HepG2 (cell line): Measurements from ENCODE around the gene MARCHF2. TPM values are rescaled to one million over a fixed set of nuclear protein-coding genes. Genes with fewer than 3 reads are reported as not detected.

Experiments
- GPBP1L1 ChIP-seq: sonication (generic); formaldehyde crosslinking; IDR thresholded peaks from 2 replicates; pipeline ENCODE4 v1.5.0; 2020; ENCODE audit warnings: mild to moderate bottlenecking, missing genetic modification reagents
- HBP1 ChIP-seq: IDR thresholded peaks from 2 replicates; pipeline ENCODE4 v1.6.1; 2016; ENCODE audit warnings: low read depth, control low read depth
- HMGXB3 ChIP-seq: sonication (generic); formaldehyde crosslinking; IDR thresholded peaks from 2 replicates; pipeline ENCODE4 v1.4.0; 2020; ENCODE audit warnings: missing genetic modification reagents, borderline replicate concordance
- ZNF275 ChIP-seq: sonication (generic); formaldehyde crosslinking; IDR thresholded peaks from 2 replicates; pipeline ENCODE4 v1.8.0; 2022; ENCODE audit warnings: missing genetic modification reagents, mild to moderate bottlenecking, inconsistent platforms, borderline replicate concordance
- ZNF460 ChIP-seq: sonication (generic); formaldehyde crosslinking; IDR thresholded peaks from 2 replicates; pipeline ENCODE4 v1.5.1; 2020; ENCODE audit warnings: missing genetic modification reagents, mild to moderate bottlenecking, borderline replicate concordance
- polyA plus RNA-seq, 8 experiments: library from polyadenylated mRNA; depleted of rRNA in 3 of 8; stranded (reverse) in 7 of 8; unstranded in 1 of 8; fragments of >200 nt; fragmentation: Illumina TruSeq in 4 of 8; extraction: Trizol in 4 of 8; gene quantifications; 2 replicates each; pipeline versions ENCODE4 v1.2.1 to v1.2.3, GENCODE V29; 2011 to 2016; ENCODE audit warnings: low read depth in 4 of 8, missing spikeins in 1 of 8, mixed read lengths in 1 of 8; ENCODE audit not compliant: insufficient read depth in 1 of 8
- total RNA-seq, 5 experiments: library from RNA; depleted of rRNA; stranded (reverse); fragments of >200 nt; fragmentation: Illumina TruSeq; extraction: Trizol; gene quantifications; 2 replicates each; pipeline ENCODE4 v1.2.3, GENCODE V29; 2016; ENCODE audit warnings: low read depth in 1 of 5
- TF ChIP-seq, protein P1 (sequence below): sonication (generic); formaldehyde crosslinking; IDR thresholded peaks from 2 replicates; pipeline ENCODE4 v1.4.0; 2020; ENCODE audit warnings: missing genetic modification reagents
- TF ChIP-seq, protein P2 (sequence below): sonication (generic); formaldehyde crosslinking; IDR thresholded peaks from 2 replicates; pipeline ENCODE4 v1.4.0; 2020; ENCODE audit warnings: mild to moderate bottlenecking, missing genetic modification reagents

The MARCHF2 gene
- total and polyA plus RNA-seq, 2 of the 13 experiments (the other 11 are each of a cell fraction or from before 2014, with no cell fraction given) = 12.7 to 13.0 TPM

GRCh38 chr19:8457209-8457608 is 44.1 kb downstream of the MARCHF2 start (continued):
- TF ChIP-seq ZNF275 (CRISPR knock-in tag) = no peak
- no peak for TF ChIP-seq HMGXB3 (CRISPR knock-in tag)
- no peak for TF ChIP-seq GPBP1L1
- TF ChIP-seq, protein P1, sequence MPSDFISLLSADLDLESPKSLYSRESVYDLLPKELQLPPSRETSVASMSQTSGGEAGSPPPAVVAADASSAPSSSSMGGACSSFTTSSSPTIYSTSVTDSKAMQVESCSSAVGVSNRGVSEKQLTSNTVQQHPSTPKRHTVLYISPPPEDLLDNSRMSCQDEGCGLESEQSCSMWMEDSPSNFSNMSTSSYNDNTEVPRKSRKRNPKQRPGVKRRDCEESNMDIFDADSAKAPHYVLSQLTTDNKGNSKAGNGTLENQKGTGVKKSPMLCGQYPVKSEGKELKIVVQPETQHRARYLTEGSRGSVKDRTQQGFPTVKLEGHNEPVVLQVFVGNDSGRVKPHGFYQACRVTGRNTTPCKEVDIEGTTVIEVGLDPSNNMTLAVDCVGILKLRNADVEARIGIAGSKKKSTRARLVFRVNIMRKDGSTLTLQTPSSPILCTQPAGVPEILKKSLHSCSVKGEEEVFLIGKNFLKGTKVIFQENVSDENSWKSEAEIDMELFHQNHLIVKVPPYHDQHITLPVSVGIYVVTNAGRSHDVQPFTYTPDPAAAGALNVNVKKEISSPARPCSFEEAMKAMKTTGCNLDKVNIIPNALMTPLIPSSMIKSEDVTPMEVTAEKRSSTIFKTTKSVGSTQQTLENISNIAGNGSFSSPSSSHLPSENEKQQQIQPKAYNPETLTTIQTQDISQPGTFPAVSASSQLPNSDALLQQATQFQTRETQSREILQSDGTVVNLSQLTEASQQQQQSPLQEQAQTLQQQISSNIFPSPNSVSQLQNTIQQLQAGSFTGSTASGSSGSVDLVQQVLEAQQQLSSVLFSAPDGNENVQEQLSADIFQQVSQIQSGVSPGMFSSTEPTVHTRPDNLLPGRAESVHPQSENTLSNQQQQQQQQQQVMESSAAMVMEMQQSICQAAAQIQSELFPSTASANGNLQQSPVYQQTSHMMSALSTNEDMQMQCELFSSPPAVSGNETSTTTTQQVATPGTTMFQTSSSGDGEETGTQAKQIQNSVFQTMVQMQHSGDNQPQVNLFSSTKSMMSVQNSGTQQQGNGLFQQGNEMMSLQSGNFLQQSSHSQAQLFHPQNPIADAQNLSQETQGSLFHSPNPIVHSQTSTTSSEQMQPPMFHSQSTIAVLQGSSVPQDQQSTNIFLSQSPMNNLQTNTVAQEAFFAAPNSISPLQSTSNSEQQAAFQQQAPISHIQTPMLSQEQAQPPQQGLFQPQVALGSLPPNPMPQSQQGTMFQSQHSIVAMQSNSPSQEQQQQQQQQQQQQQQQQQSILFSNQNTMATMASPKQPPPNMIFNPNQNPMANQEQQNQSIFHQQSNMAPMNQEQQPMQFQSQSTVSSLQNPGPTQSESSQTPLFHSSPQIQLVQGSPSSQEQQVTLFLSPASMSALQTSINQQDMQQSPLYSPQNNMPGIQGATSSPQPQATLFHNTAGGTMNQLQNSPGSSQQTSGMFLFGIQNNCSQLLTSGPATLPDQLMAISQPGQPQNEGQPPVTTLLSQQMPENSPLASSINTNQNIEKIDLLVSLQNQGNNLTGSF (CRISPR knock-in tag) = no peak
- TF ChIP-seq HBP1 (CRISPR knock-in tag) = no peak
- TF ChIP-seq, protein P2, sequence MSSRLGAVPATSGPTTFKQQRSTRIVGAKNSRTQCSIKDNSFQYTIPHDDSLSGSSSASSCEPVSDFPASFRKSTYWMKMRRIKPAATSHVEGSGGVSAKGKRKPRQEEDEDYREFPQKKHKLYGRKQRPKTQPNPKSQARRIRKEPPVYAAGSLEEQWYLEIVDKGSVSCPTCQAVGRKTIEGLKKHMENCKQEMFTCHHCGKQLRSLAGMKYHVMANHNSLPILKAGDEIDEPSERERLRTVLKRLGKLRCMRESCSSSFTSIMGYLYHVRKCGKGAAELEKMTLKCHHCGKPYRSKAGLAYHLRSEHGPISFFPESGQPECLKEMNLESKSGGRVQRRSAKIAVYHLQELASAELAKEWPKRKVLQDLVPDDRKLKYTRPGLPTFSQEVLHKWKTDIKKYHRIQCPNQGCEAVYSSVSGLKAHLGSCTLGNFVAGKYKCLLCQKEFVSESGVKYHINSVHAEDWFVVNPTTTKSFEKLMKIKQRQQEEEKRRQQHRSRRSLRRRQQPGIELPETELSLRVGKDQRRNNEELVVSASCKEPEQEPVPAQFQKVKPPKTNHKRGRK = no peak
- no peak for TF ChIP-seq ZNF460 (CRISPR knock-in tag)
